K562 (cell line): ENCODE data around the gene ZNF609. TPM values are rescaled to one million over a fixed set of nuclear protein-coding genes. Genes with fewer than 3 reads are reported as not detected.

Experiments
- ATAC-seq: fragments of 200-7000 bp; cut with Tn5 transposase; 3 replicates; pipeline ENCODE4 v1.9.1; 2020; ENCODE audit warnings: moderate library complexity
- BruUV-seq: library from RNA; stranded (reverse); fragments of 400-500 nt; replicated peaks from 2 replicates; lab custom pipeline; 2021; lab: Mats Ljungman, UMichigan
- CTCF ChIA-PET: fragments of 300-600 bp; formaldehyde crosslinking; extraction: SDS; loops from one replicate; lab custom pipeline; 2021; ENCODE audit warnings: low intra/inter-chr PET ratio; lab: Yijun Ruan, JAX
- POLR2A ChIA-PET: fragments of 300-600, 350-650 bp; sonication (Branson Sonifier 250); formaldehyde crosslinking; extraction: SDS; loops from one replicate; lab custom pipeline; 2021; ENCODE audit warnings: antibody characterized with exemption, inconsistent platforms; lab: Yijun Ruan, JAX
- DNase-seq, 4 experiments: peaks; one replicate each; pipeline versions ENCODE4 v3.0.0 to v3.0.0-alpha.2; 2011 to 2018; ENCODE audit warnings: low spot score in 3 of 4, mixed read lengths in 3 of 4; ENCODE audit errors: extremely low read depth in 1 of 4
- FAIRE-seq: peaks from 2 replicates; lab custom pipeline; 2011; peaks lifted over from hg19 to GRCh38; lab: Jason Lieb, UNC
- H2AFZ ChIP-seq: 2 replicates; pipeline ENCODE4 v1.6.0; 2011; ENCODE audit warnings: low read depth, low read length, control low read depth, inconsistent platforms
- H3K27ac ChIP-seq: fragments of 200-600 bp; 3 replicates; pipeline ENCODE4 v1.8.0; 2011; ENCODE audit warnings: low read depth, mild to moderate bottlenecking, control low read depth, inconsistent platforms, low read length, moderate library complexity, mixed read lengths; ENCODE audit errors: extremely low read depth
- H3K27me3 ChIP-seq, 2 experiments: fragments of 300-600 bp in 1 of 2; 2 replicates in 1 of 2; 3 replicates in 1 of 2; pipeline versions ENCODE4 v1.6.0 to v1.8.0; 2011; ENCODE audit warnings: inconsistent platforms in 2 of 2, low read length in 2 of 2, mild to moderate bottlenecking in 1 of 2, mixed read lengths in 1 of 2, moderate library complexity in 1 of 2; ENCODE audit not compliant: control insufficient read depth in 2 of 2, insufficient read depth in 2 of 2
- H3K36me3 ChIP-seq: fragments of 300-600 bp; 3 replicates; pipeline ENCODE4 v1.8.0; 2011; ENCODE audit warnings: mild to moderate bottlenecking, low read length, inconsistent platforms; ENCODE audit not compliant: control insufficient read depth, insufficient read depth
- H3K4me1 ChIP-seq, 2 experiments: fragments of 200-600 bp in 1 of 2; replicated peaks in 1 of 2; 2 replicates in 1 of 2; 3 replicates in 1 of 2; pipeline versions ENCODE4 v1.5.1 to v1.8.0; 2011; ENCODE audit warnings: inconsistent platforms in 2 of 2, low read length in 2 of 2, mild to moderate bottlenecking in 1 of 2, mixed read lengths in 1 of 2, moderate library complexity in 1 of 2; ENCODE audit not compliant: control insufficient read depth in 2 of 2, insufficient read depth in 2 of 2
- H3K4me2 ChIP-seq: 2 replicates; pipeline ENCODE4 v1.6.1; 2011; ENCODE audit warnings: low read length, control low read depth, inconsistent platforms, mixed read lengths; ENCODE audit not compliant: insufficient read depth
- H3K4me3 ChIP-seq: fragments of 200-600 bp; sonication (generic), shearing (Covaris generic); 2 replicates; pipeline ENCODE4 v1.5.1; 2016; ENCODE audit warnings: control low read depth, inconsistent platforms
- H3K79me2 ChIP-seq: fragments of 200-600 bp; 3 replicates; pipeline ENCODE4 v1.8.0; 2011; ENCODE audit warnings: low read length, inconsistent platforms; ENCODE audit not compliant: control insufficient read depth, insufficient read depth
- H3K9ac ChIP-seq, 2 experiments: 2 replicates each; pipeline versions ENCODE4 v1.6.0 to v1.6.1; 2011; ENCODE audit warnings: low read depth in 2 of 2, low read length in 2 of 2, control low read depth in 1 of 2, inconsistent platforms in 1 of 2, mild to moderate bottlenecking in 1 of 2, mixed read lengths in 1 of 2; ENCODE audit not compliant: insufficient read depth in 1 of 2
- H3K9me1 ChIP-seq: one replicate; pipeline ENCODE4 v1.6.0; 2011; ENCODE audit warnings: inconsistent platforms, mild to moderate bottlenecking, low read length, moderate library complexity; ENCODE audit not compliant: control insufficient read depth, insufficient read depth
- H3K9me3 ChIP-seq: replicated peaks from 2 replicates; pipeline ENCODE4 v1.5.1; 2011; ENCODE audit warnings: low read depth, low read length, inconsistent platforms; ENCODE audit not compliant: control insufficient read depth, insufficient read depth
- H4K20me1 ChIP-seq: replicated peaks from 2 replicates; pipeline ENCODE4 v1.6.1; 2011; ENCODE audit warnings: low read length, inconsistent platforms, mixed read lengths; ENCODE audit not compliant: control insufficient read depth, insufficient read depth
- ZBTB40 ChIP-seq, 2 experiments: fragments of 450-650 bp in 1 of 2; sonication (generic) in 1 of 2; formaldehyde crosslinking in 1 of 2; IDR thresholded peaks; 2 replicates each; pipeline versions ENCODE4 v1.7.1 to v1.9.0; 2016 to 2022; ENCODE audit warnings: inconsistent platforms in 1 of 2, mild to moderate bottlenecking in 1 of 2, missing genetic modification reagents in 1 of 2
- WGBS: fragments of 100-300 bp; shearing (Covaris generic); methylation state at CpG from one replicate; pipeline ENCODE4 v1.1.6; 2016; ENCODE audit warnings: low coverage, mixed read lengths; ENCODE audit not compliant: insufficient coverage; ENCODE audit errors: missing lambda C conversion rate; 5-methylcytosine and 5-hydroxymethylcytosine counted together
- in situ Hi-C: fragments of 300-500 bp; cut with MboI; formaldehyde crosslinking; loops from 4 replicates; pipeline ENCODE4 v1.15.0; 2018; ENCODE audit warnings: inconsistent platforms, mixed read lengths
- intact Hi-C: fragments of 100-400 bp; cut with micrococcal nuclease; formaldehyde crosslinking; loops from 2 replicates; pipeline ENCODE4 v1.14.2; 2022
- polyA plus RNA-seq, 8 experiments: library from polyadenylated mRNA; depleted of rRNA in 4 of 8; stranded (reverse) in 5 of 8; unstranded in 3 of 8; fragments of >200 nt; fragmentation: Nextera tagmentation in 2 of 8; fragmentation: Illumina TruSeq in 1 of 8; extraction: Ambion mirVana in 2 of 8; extraction: Trizol in 1 of 8; gene quantifications; 2 replicates each; pipeline versions ENCODE4 v1.2.1 to v1.2.3, GENCODE V29; 2011 to 2014; ENCODE audit warnings: inconsistent platforms in 1 of 8, missing spikeins in 1 of 8
- total RNA-seq, 7 experiments: library from RNA; depleted of rRNA in 6 of 7; stranded (reverse); fragments of >200 nt in 6 of 7; fragmentation: Illumina TruSeq in 2 of 7; extraction: Trizol in 2 of 7; gene quantifications; 2 replicates each; pipeline versions ENCODE4 v1.2.1 to v1.2.3, GENCODE V29; 2011 to 2021; ENCODE audit warnings: low replicate concordance in 1 of 7
- TF ChIP-seq, protein P1 (sequence below): sonication (generic); IDR thresholded peaks from 2 replicates; pipeline ENCODE4 v1.6.1; 2016

The ZNF609 gene
- total and polyA plus RNA-seq, 9 of the 15 experiments (the other 6 are each of a cell fraction or from before 2014, with no cell fraction given), result 3.0 to 38.7 (median 17.8) TPM

- intact Hi-C loops, result no loop called here
- H4K20me1 ChIP-seq, result no peaks in the 10 kb centered on the region
- peaks cover 21% of the 10 kb centered on the region; the same call in 2 of the 3 replicates for H3K36me3 ChIP-seq
- FAIRE-seq (no peak), ATAC-seq (no peak)
- H3K4me1 ChIP-seq, result peaks cover 0 to 12% of the 10 kb centered on the region in 2 experiments; a peak in 3 of 5 replicates
- 0 out of 2 replicates have a peak, but pooled peaks cover 4% of the 10 kb centered on the region for H3K9me3 ChIP-seq
- no peak overlapping the region; a peak in 1 of 4 replicates for H3K9ac ChIP-seq
- H3K9me1 ChIP-seq, result no peaks in the 10 kb centered on the region
- CTCF ChIA-PET, result no interaction called here
- H3K79me2 ChIP-seq, result peaks cover 57% of the 10 kb centered on the region
- POLR2A ChIA-PET, result interaction anchor here (1.1 to 2.8 kb wide), 3 partner anchors 10 to 18 kb away, joined by 3 to 14 read pairs (median 4); no protein-coding TSS in a partner anchor
- H3K27ac ChIP-seq, result no peak overlapping the region
- TF ChIP-seq ZBTB40 (IDR thresholded peaks at IDR 0.05), result peak; percentile 40; the same call in 1 of the 2 replicates
- TF ChIP-seq ZBTB40 (CRISPR knock-in tag; IDR thresholded peaks at IDR 0.05), result no peak
- TF ChIP-seq, protein P1, sequence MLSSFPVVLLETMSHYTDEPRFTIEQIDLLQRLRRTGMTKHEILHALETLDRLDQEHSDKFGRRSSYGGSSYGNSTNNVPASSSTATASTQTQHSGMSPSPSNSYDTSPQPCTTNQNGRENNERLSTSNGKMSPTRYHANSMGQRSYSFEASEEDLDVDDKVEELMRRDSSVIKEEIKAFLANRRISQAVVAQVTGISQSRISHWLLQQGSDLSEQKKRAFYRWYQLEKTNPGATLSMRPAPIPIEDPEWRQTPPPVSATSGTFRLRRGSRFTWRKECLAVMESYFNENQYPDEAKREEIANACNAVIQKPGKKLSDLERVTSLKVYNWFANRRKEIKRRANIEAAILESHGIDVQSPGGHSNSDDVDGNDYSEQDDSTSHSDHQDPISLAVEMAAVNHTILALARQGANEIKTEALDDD, result no peak
- TF ChIP-seq, all 486 proteins: peak for 1
- no peak for DNase-seq
- no peak overlapping the region for H3K4me3 ChIP-seq
- no peak overlapping the region for H2AFZ ChIP-seq
- WGBS, result 89% methylated on average over 5 of the region's 5 CpGs
- no peaks in the 10 kb centered on the region for H3K27me3 ChIP-seq
- H3K4me2 ChIP-seq, result no peak overlapping the region
- in situ Hi-C loops, result no loop called here
- no TSS peak for BruUV-seq
Measured at GRCh38 chr15:64633332-64633731, 173.0 kb downstream of the ZNF609 start.
